Activated CD8-positive, alpha-beta memory T cell treated with anti-CD3 and anti-CD28 coated beads, Interleukin-2, amount 10 ng/mL, durations not matched to agents 7 days and 5 days (primary cell): ENCODE measurements around the gene SYTL2. TPM values are rescaled to one million over a fixed set of nuclear protein-coding genes. Genes with fewer than 3 reads are reported as not detected.

Experiments
- ATAC-seq: fragments of 150-1000 bp; cut with Tn5 transposase; one replicate; pipeline ENCODE4 v1.10.0; 2021; ENCODE audit warnings: moderate library complexity
- CTCF ChIA-PET: fragments of 350-600 bp; sonication (Branson Sonifier 250); formaldehyde crosslinking; loops from one replicate; lab custom pipeline; 2021; ENCODE audit warnings: antibody characterized with exemption; lab: Charles Lee
- DNase-seq: peaks from one replicate; pipeline ENCODE4 v3.0.0-alpha.2; 2020
- H3K27ac Mint-ChIP-seq: one replicate; pipeline ENCODE4 v1.8.0; 2021; ENCODE audit warnings: mild to moderate bottlenecking, mixed read lengths
- H3K27me3 Mint-ChIP-seq: one replicate; pipeline ENCODE4 v1.8.0; 2021; ENCODE audit warnings: mixed read lengths
- H3K36me3 Mint-ChIP-seq: one replicate; pipeline ENCODE4 v1.8.0; 2021; ENCODE audit warnings: mild to moderate bottlenecking, mixed read lengths
- H3K4me1 Mint-ChIP-seq: one replicate; pipeline ENCODE4 v1.8.0; 2021; ENCODE audit warnings: mixed read lengths
- H3K4me3 Mint-ChIP-seq: one replicate; pipeline ENCODE4 v1.8.0; 2021; ENCODE audit warnings: mild to moderate bottlenecking, moderate library complexity, mixed read lengths
- H3K9me3 Mint-ChIP-seq: one replicate; pipeline ENCODE4 v1.8.0; 2022; ENCODE audit warnings: low read depth, mixed read lengths
- total RNA-seq, 2 experiments: library from RNA; stranded (reverse); gene quantifications; one replicate each; pipeline ENCODE4 v1.2.3, GENCODE V29; 2021

Gene SYTL2
- total RNA-seq, 2 experiments from 2014 or later: 73.7 to 78.0 TPM

- Mint-ChIP-seq H3K27me3 (no peaks in the 10 kb centered on the region), H3K4me3 (peak overlapping the region; percentile 22), H3K9me3 (no peaks in the 10 kb centered on the region), H3K27ac (peak overlapping the region; percentile 48), H3K4me1 (peaks cover 53% of the 10 kb centered on the region), H3K36me3 (peaks cover 32% of the 10 kb centered on the region)
- CTCF ChIA-PET: interaction anchor here (2.9 kb wide), 1 partner anchor 11 kb away, joined by 13 read pairs; the partner anchor contains the start of gene CREBZF
- ATAC-seq: no peak
- no peak for DNase-seq
Observed at GRCh38 chr11:85652786-85653447, 158.0 kb downstream of the SYTL2 start.

GRCh38 chr11:85651118-85651517 is 159.8 kb downstream of the SYTL2 start:
- peaks cover 53% of the 10 kb centered on the region for H3K4me1 Mint-ChIP-seq
- peaks cover 21% of the 10 kb centered on the region for H3K36me3 Mint-ChIP-seq
- H3K4me3 Mint-ChIP-seq: no peak overlapping the region
- H3K27me3 Mint-ChIP-seq: no peaks in the 10 kb centered on the region
- H3K27ac Mint-ChIP-seq: no peak overlapping the region
- ATAC-seq: no peak
- CTCF ChIA-PET: interaction anchor here (0.6 to 2.9 kb wide), 2 partner anchors 10 to 13 kb away, joined by 3 to 13 read pairs; partner anchors contain the start of gene CREBZF
- no peak for DNase-seq
- H3K9me3 Mint-ChIP-seq: no peaks in the 10 kb centered on the region

GRCh38 chr11:85647604-85648299 is 163.2 kb downstream of the SYTL2 start, which contains the start of gene TMEM126A:
Gene TMEM126A (plus strand): TSS chr11:85647967. CDS start chr11:85650256, 2,289 bp downstream.
- Mint-ChIP-seq H3K9me3 (no peaks in the 10 kb centered on the region), H3K27me3 (peaks cover 25% of the 10 kb centered on the region), H3K4me3 (peak within 1 kb of the TSS; percentile 100), H3K36me3 (peaks cover 12% of the 10 kb centered on the region), H3K27ac (peak within 1 kb of the TSS; percentile 99), H3K4me1 (peaks cover 36% of the 10 kb centered on the region)
- DNase-seq (peak; percentile 94), ATAC-seq (peak; percentile 99)
- CTCF ChIA-PET: interaction anchor here (0.6 to 2.3 kb wide), 15 partner anchors 10 to 207 kb away, joined by 3 to 11 read pairs (median 4); partner anchors contain the start of genes CCDC83, CREBZF, DLG2 and TMEM126B

- peak overlapping the region; percentile 99 for H3K27ac Mint-ChIP-seq
- CTCF ChIA-PET: interaction anchor here (0.6 to 2.3 kb wide), 11 partner anchors 10 to 208 kb away, joined by 3 to 11 read pairs (median 4); partner anchors contain the start of genes CCDC83, CREBZF and DLG2
- peaks cover 33% of the 10 kb centered on the region for H3K4me1 Mint-ChIP-seq
- DNase-seq (no peak), ATAC-seq (no peak)
- H3K36me3 Mint-ChIP-seq: peaks cover 9% of the 10 kb centered on the region
- no peaks in the 10 kb centered on the region for H3K9me3 Mint-ChIP-seq
- H3K4me3 Mint-ChIP-seq: peak overlapping the region; percentile 100
- peaks cover 32% of the 10 kb centered on the region for H3K27me3 Mint-ChIP-seq
Observed at GRCh38 chr11:85647078-85647477, 163.9 kb downstream of the SYTL2 start.

Other genes starting within 250 kb of the SYTL2 start
- 1 to 10 TPM; 1.4 to 2.1 TPM for gene DLG2, start 183.8 kb downstream of the SYTL2 start, total RNA-seq
- gene TMEM126B, start 182.5 kb downstream of the SYTL2 start, total RNA-seq: 10 to 100 TPM; 49.3 to 63.1 TPM
- 10 to 100 TPM; 28.4 to 39.0 TPM for gene TMEM126A, start 163.2 kb downstream of the SYTL2 start, total RNA-seq
- gene CREBZF, start 146.0 kb downstream of the SYTL2 start, total RNA-seq: 10 to 100 TPM; 61.0 to 72.3 TPM
- gene CCDC89, start 124.9 kb downstream of the SYTL2 start, total RNA-seq: under 1 TPM; 0.73 to 0.76 TPM
- not detected for gene CCDC83, start 44.2 kb upstream of the SYTL2 start, total RNA-seq